Cardiac muscle cell (in vitro differentiated cells and primary cell): ENCODE measurements around the gene WDFY3. TPM values are rescaled to one million over a fixed set of nuclear protein-coding genes. Genes with fewer than 3 reads are reported as not detected.

Source experiments
- DNase-seq, 2 donors: peaks; one replicate each; pipeline versions ENCODE4 v3.0.0 to v3.0.0-alpha.2; 2010 to 2017; ENCODE audit warnings: low read depth in 1 of 2, low spot score in 1 of 2
- H3K27ac ChIP-seq: fragments of 200-600 bp; sonication (generic); 2 replicates; pipeline ENCODE4 v1.5.1; 2016
- H3K27me3 ChIP-seq: fragments of 200-600 bp; sonication (generic); 2 replicates; pipeline ENCODE4 v1.6.0; 2016; ENCODE audit warnings: control low read depth
- H3K36me3 ChIP-seq: fragments of 200-600 bp; sonication (generic); 2 replicates; pipeline ENCODE4 v1.5.1; 2016; ENCODE audit warnings: control low read depth
- H3K4me1 ChIP-seq: fragments of 200-600 bp; sonication (generic); 2 replicates; pipeline ENCODE4 v1.8.1; 2017; ENCODE audit warnings: low read depth, mild to moderate bottlenecking, mixed run types
- H3K4me3 ChIP-seq: fragments of 200-600 bp; sonication (generic); 2 replicates; pipeline ENCODE4 v1.5.1; 2016; ENCODE audit warnings: mild to moderate bottlenecking
- H3K9me3 ChIP-seq: fragments of 200-600 bp; sonication (generic); 2 replicates; pipeline ENCODE4 v1.5.1; 2017; ENCODE audit warnings: low read depth, mild to moderate bottlenecking, control low read depth
- CTCF ChIP-seq: IDR thresholded peaks from 2 replicates; pipeline ENCODE4 v1.5.1; 2012; ENCODE audit warnings: low read depth, mild to moderate bottlenecking, low read length
- polyA plus RNA-seq: library from polyadenylated mRNA; unstranded; fragments of >200 nt; fragmentation: Nextera tagmentation; extraction: Ambion mirVana; gene quantifications from 2 replicates; pipeline ENCODE4 v1.2.1, GENCODE V29; 2016
- total RNA-seq: library from RNA; depleted of rRNA; stranded (reverse); fragments of >200 nt; gene quantifications from 2 replicates; pipeline ENCODE4 v1.2.3, GENCODE V29; 2016

WDFY3 gene
- total and polyA plus RNA-seq, 2 experiments from 2014 or later = 9.6 to 59.0 TPM

GRCh38 chr4:84924434-84924833, 42.1 kb downstream of the WDFY3 start:
- no peaks in the 10 kb centered on the region for H3K4me1 ChIP-seq
- DNase-seq = no peak
- no peaks in the 10 kb centered on the region for H3K27me3 ChIP-seq
- H3K27ac ChIP-seq = no peak overlapping the region
- no peak for TF ChIP-seq CTCF
- H3K4me3 ChIP-seq = no peak overlapping the region
- no peaks in the 10 kb centered on the region for H3K36me3 ChIP-seq
- H3K9me3 ChIP-seq = no peaks in the 10 kb centered on the region

- Histone ChIP-seq H3K27me3 (no peaks in the 10 kb centered on the region), H3K36me3 (no peaks in the 10 kb centered on the region), H3K27ac (no peak overlapping the region), H3K4me3 (no peak overlapping the region), H3K4me1 (no peaks in the 10 kb centered on the region), H3K9me3 (no peaks in the 10 kb centered on the region)
- TF ChIP-seq CTCF = no peak
- peak in 1 of 2 donors; percentile 84 for DNase-seq
Measured at GRCh38 chr4:84920617-84921016, 45.9 kb downstream of the WDFY3 start.

GRCh38 chr4:84917869-84918600, 48.5 kb downstream of the WDFY3 start:
- Histone ChIP-seq H3K9me3 (no peaks in the 10 kb centered on the region), H3K4me3 (no peak overlapping the region), H3K36me3 (no peaks in the 10 kb centered on the region), H3K4me1 (no peaks in the 10 kb centered on the region), H3K27me3 (no peaks in the 10 kb centered on the region), H3K27ac (no peak overlapping the region)
- TF ChIP-seq CTCF = no peak
- no peak for DNase-seq

GRCh38 chr4:84917086-84917821, 49.2 kb downstream of the WDFY3 start:
- H3K36me3 ChIP-seq = no peaks in the 10 kb centered on the region
- no peak for DNase-seq
- no peaks in the 10 kb centered on the region for H3K4me1 ChIP-seq
- no peaks in the 10 kb centered on the region for H3K27me3 ChIP-seq
- H3K4me3 ChIP-seq = no peak overlapping the region
- no peaks in the 10 kb centered on the region for H3K9me3 ChIP-seq
- no peak overlapping the region for H3K27ac ChIP-seq
- TF ChIP-seq CTCF = no peak

GRCh38 chr4:84916227-84916626, 50.3 kb downstream of the WDFY3 start:
- H3K9me3 ChIP-seq = no peaks in the 10 kb centered on the region
- H3K27me3 ChIP-seq = no peaks in the 10 kb centered on the region
- no peak for TF ChIP-seq CTCF
- H3K36me3 ChIP-seq = no peaks in the 10 kb centered on the region
- H3K4me3 ChIP-seq = no peak overlapping the region
- DNase-seq = no peak
- H3K27ac ChIP-seq = no peak overlapping the region
- no peaks in the 10 kb centered on the region for H3K4me1 ChIP-seq
